Effector memory CD4-positive, alpha-beta T cell (primary cell): Measurements from ENCODE around the gene TMEM209.
"Not testable (repeated sequence)": the region's sequence is repeated elsewhere in the genome, so short reads cannot be mapped to it uniquely, and the experiment has no call there.

Source experiments
- DNase-seq, 3 donors: peaks; one replicate each; pipeline ENCODE4 v3.0.0-alpha.2; 2020
- H3K27ac ChIP-seq: 2 replicates; pipeline ENCODE4 v1.7.0; 2013; ENCODE audit warnings: mild to moderate bottlenecking, low read length, moderate library complexity; ENCODE audit not compliant: insufficient read depth, poor library complexity, severe bottlenecking
- H3K27me3 ChIP-seq: replicated peaks from 2 replicates; pipeline ENCODE4 v1.7.0; 2013; ENCODE audit warnings: mild to moderate bottlenecking, low read length; ENCODE audit not compliant: insufficient read depth, control insufficient read depth, poor library complexity, severe bottlenecking
- H3K36me3 ChIP-seq: 2 replicates; pipeline ENCODE4 v1.7.0; 2013; ENCODE audit warnings: mild to moderate bottlenecking, low read length, moderate library complexity; ENCODE audit not compliant: control insufficient read depth, insufficient read depth
- H3K4me1 ChIP-seq: 2 replicates; pipeline ENCODE4 v1.7.0; 2013; ENCODE audit warnings: low read length, mild to moderate bottlenecking; ENCODE audit not compliant: control insufficient read depth, insufficient read depth, poor library complexity, severe bottlenecking
- H3K4me3 ChIP-seq: 2 replicates; pipeline ENCODE4 v1.7.0; 2013; ENCODE audit warnings: low read length, low read depth, mild to moderate bottlenecking; ENCODE audit not compliant: insufficient read depth, poor library complexity, severe bottlenecking
- H3K9me3 ChIP-seq: 2 replicates; pipeline ENCODE4 v1.7.0; 2013; ENCODE audit warnings: mild to moderate bottlenecking, low read length, moderate library complexity; ENCODE audit not compliant: control insufficient read depth
- total RNA-seq, 3 donors: gene quantifications; one replicate each; lab custom pipeline; 2026; lab: John Stamatoyannopoulos, UW

TMEM209 gene
- total RNA-seq = 23.1 to 36.5 (median 31.8) reads per million in 3 donors

GRCh38 chr7:130205084-130205947 is at the start of gene TMEM209:
TSS of gene TMEM209 (minus strand) at chr7:130205406. CDS start at chr7:130205375, 31 bp downstream.
- H3K9me3 ChIP-seq = no peaks in the 10 kb centered on the region
- peak; percentile 87 to 93 (median 87) for DNase-seq
- H3K4me3 ChIP-seq = peak within 1 kb of the TSS; percentile 92

GRCh38 chr7:130254555-130254954 is 49.3 kb upstream of the TMEM209 start:
- no peak for DNase-seq
- no peaks in the 10 kb centered on the region for H3K4me1 ChIP-seq
- no peak overlapping the region for H3K27ac ChIP-seq
- no peak overlapping the region for H3K4me3 ChIP-seq
- H3K36me3 ChIP-seq = no peaks in the 10 kb centered on the region
- no peaks in the 10 kb centered on the region for H3K9me3 ChIP-seq
- H3K27me3 ChIP-seq = no peaks in the 10 kb centered on the region

More at GRCh38 chr7:130205084-130205947, at the start of gene TMEM209:
- Histone ChIP-seq H3K4me1 (peaks cover 5% of the 10 kb centered on the region), H3K27me3 (no peaks in the 10 kb centered on the region), H3K27ac (peak within 1 kb of the TSS; percentile 82), H3K36me3 (peaks cover 15% of the 10 kb centered on the region)

- H3K4me3 ChIP-seq, H3K9me3 ChIP-seq, H3K27me3 ChIP-seq, H3K36me3 ChIP-seq, H3K27ac ChIP-seq, H3K4me1 ChIP-seq, DNase-seq: not testable (repeated sequence)
Measured at GRCh38 chr7:130249626-130250025, 44.4 kb upstream of the TMEM209 start.

GRCh38 chr7:130248842-130249241 is 43.6 kb upstream of the TMEM209 start:
- DNase-seq, H3K36me3 ChIP-seq, H3K27me3 ChIP-seq, H3K27ac ChIP-seq, H3K9me3 ChIP-seq, H3K4me1 ChIP-seq, H3K4me3 ChIP-seq: not testable (repeated sequence)

GRCh38 chr7:130246491-130246890 is 41.3 kb upstream of the TMEM209 start:
- not testable (repeated sequence) for H3K9me3 ChIP-seq, H3K4me3 ChIP-seq, H3K27ac ChIP-seq, H3K36me3 ChIP-seq, DNase-seq, H3K27me3 ChIP-seq, H3K4me1 ChIP-seq

- H3K36me3 ChIP-seq, DNase-seq, H3K9me3 ChIP-seq, H3K27me3 ChIP-seq, H3K4me3 ChIP-seq, H3K27ac ChIP-seq, H3K4me1 ChIP-seq: not testable (repeated sequence)
Measured at GRCh38 chr7:130243486-130243885, 38.3 kb upstream of the TMEM209 start.

- Histone ChIP-seq H3K4me1 (no peaks in the 10 kb centered on the region), H3K27me3 (no peaks in the 10 kb centered on the region), H3K36me3 (no peaks in the 10 kb centered on the region), H3K9me3 (no peaks in the 10 kb centered on the region), H3K4me3 (no peak overlapping the region), H3K27ac (no peak overlapping the region)
- DNase-seq = peak in 2 of 3 donors; percentile 3 to 6
Measured at GRCh38 chr7:130242198-130243014, 37.2 kb upstream of the TMEM209 start.

GRCh38 chr7:130240240-130240639 is 35.0 kb upstream of the TMEM209 start:
- H3K9me3 ChIP-seq = no peaks in the 10 kb centered on the region
- DNase-seq = no peak

GRCh38 chr7:130236361-130236760 is 31.2 kb upstream of the TMEM209 start:
- H3K27ac ChIP-seq, H3K4me3 ChIP-seq, H3K27me3 ChIP-seq, H3K4me1 ChIP-seq, H3K36me3 ChIP-seq, DNase-seq, H3K9me3 ChIP-seq: not testable (repeated sequence)

More at GRCh38 chr7:130240240-130240639, 35.0 kb upstream of the TMEM209 start:
- Histone ChIP-seq H3K27ac (no peak overlapping the region), H3K27me3 (no peaks in the 10 kb centered on the region), H3K4me3 (no peak overlapping the region), H3K4me1 (no peaks in the 10 kb centered on the region), H3K36me3 (no peaks in the 10 kb centered on the region)

GRCh38 chr7:130234078-130234477 is 28.9 kb upstream of the TMEM209 start:
- H3K4me3 ChIP-seq = no peak overlapping the region
- H3K27ac ChIP-seq = no peak overlapping the region
- H3K4me1 ChIP-seq = no peaks in the 10 kb centered on the region
- DNase-seq = no peak
- no peaks in the 10 kb centered on the region for H3K36me3 ChIP-seq
- H3K27me3 ChIP-seq = no peaks in the 10 kb centered on the region
- no peaks in the 10 kb centered on the region for H3K9me3 ChIP-seq
